Right lobe of liver (tissue), 4 donors: Measurements from ENCODE around the gene CISH.

Source experiments
- CTCF ChIP-seq, 4 donors: fragments of 200-600 bp in 3 of 4; fragments of 450-650 bp in 1 of 4; IDR thresholded peaks; one replicate each; pipeline versions ENCODE4 v1.5.1 to v1.8.0; 2016 to 2022; ENCODE audit warnings: antibody characterized with exemption in 4 of 4, mild to moderate bottlenecking in 2 of 4
- POLR2A ChIP-seq: fragments of 450-650 bp; IDR thresholded peaks from one replicate; pipeline ENCODE4 v1.6.1; 2017; ENCODE audit warnings: antibody characterized with exemption, mild to moderate bottlenecking
- donor health status: DM: no; HTN: no; CAD: no.
- donor health status: DM: no; HTN: no; CAD: no.
- donor health status: DM: no; HTN: yes; CAD: no.

- no peak for TF ChIP-seq CTCF (IDR thresholded peaks at IDR 0.05)
- no peak for TF ChIP-seq POLR2A
Observed at GRCh38 chr3:50581459-50581842, 30.1 kb downstream of the CISH start.
